ENCODE results near the gene SSBP4.

DNA sequence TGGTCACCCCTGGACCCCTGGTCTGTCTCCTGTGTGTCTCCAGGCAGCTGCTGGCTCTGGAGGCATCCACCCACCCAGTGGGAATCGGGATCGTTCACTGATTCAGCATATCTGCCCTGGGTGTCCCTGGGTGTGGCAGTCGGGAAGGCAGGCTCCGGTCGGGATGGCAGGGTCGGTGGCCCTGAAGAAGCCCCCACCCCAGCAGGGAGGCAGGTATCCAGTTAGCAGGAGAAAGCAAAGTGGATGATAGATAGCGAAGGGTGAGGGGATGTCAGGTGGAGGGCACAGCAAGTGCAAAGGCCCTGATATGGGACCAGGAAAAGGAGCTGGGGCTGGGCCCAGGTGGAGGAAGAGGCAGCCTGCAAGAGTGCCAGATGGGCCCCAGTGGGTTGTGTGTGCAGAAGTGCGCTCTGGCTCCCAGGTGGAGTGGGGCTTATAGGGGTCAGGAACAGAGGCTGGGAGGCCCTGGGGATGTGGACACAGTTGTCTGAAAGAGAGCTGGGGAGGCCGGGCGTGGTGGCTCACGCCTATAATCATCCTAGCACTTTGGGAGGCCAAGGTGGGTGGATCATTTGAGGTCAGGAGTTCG lies 2.3 kb downstream of the SSBP4 start:
- TF ChIP-seq, protein P1, sequence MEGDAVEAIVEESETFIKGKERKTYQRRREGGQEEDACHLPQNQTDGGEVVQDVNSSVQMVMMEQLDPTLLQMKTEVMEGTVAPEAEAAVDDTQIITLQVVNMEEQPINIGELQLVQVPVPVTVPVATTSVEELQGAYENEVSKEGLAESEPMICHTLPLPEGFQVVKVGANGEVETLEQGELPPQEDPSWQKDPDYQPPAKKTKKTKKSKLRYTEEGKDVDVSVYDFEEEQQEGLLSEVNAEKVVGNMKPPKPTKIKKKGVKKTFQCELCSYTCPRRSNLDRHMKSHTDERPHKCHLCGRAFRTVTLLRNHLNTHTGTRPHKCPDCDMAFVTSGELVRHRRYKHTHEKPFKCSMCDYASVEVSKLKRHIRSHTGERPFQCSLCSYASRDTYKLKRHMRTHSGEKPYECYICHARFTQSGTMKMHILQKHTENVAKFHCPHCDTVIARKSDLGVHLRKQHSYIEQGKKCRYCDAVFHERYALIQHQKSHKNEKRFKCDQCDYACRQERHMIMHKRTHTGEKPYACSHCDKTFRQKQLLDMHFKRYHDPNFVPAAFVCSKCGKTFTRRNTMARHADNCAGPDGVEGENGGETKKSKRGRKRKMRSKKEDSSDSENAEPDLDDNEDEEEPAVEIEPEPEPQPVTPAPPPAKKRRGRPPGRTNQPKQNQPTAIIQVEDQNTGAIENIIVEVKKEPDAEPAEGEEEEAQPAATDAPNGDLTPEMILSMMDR (IDR thresholded peaks at IDR 0.05): no peak
- no peak for TF ChIP-seq ZFX (IDR thresholded peaks at IDR 0.05; ENCODE audit: borderline replicate concordance)
